MV-4-11 (cell line): ENCODE data around the gene NRP2.

Source experiments
- DNase-seq: peaks from one replicate; lab custom pipeline; 2025; lab: John Stamatoyannopoulos, UW

The NRP2 gene

DNA sequence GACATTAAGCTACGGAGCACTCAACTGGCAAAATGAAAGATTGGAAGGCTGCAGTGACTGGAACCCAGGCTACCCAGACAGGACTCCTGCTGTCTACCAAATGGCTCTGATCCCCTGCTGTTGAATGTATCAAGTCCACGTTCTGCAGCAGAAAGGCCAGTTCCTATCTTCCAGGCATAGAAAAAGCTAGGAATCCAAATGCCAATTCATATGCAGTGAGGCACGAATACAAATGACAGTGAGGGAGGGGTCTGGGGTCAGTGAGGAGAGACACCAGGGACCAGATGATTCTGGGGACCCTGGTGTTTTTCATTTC lies 5.3 kb downstream of the NRP2 start:
- DNase-seq: no peak

DNA sequence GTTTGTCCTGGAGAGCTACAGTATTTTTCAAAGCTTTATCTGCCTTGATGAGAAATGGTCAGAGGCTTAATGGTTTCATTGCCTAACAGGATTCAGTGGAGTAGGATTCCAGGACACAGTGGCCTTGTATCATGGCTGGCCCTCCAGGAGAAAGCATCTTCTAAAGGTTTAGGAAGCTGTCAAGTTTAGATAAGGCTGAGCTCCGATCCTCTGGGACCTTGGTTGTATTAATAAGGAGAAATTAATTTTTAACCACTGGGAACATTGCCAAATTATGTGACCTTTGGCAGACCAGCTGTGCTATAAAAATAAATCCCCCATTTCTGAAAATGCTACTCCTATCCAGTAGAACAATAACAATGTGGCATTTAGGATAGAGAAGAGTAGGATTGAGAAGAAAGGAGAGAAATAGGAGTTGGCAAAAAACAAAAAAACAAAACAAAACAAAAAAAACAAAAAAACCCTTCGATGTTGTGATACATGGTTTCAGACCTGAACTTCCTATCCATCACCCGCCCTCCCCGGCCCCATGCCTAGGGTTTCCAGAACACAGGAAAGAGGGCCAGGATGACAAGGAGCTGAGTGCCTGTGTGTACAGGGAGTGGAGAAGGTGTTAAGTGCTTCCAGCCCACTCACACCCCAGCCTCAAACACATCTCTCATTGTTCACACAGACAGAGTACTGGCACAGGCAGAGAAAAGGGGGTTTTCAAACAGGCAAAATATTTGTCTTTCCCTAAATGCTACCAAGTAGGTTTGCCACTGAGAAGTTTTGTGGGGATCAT lies 6.3 kb downstream of the NRP2 start:
- no peak for DNase-seq

DNA sequence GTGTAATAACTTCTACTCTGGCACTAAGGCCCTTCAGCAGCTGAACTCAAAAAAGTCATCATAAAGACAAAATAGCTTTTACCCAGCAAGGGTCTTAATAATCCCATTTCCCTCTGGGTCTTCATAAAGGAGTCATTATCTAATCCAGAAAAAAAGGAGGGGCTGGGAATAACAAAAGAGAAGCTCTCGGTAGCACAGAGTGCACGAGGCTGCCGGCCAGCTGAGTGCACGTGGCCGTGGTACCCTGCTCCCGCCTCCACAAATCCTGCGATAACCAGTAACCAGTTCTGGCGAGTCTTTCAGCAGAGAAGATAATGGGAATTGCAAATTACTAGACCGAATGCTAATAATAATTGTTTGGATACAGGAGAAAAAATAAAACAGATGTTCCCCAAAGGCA lies 7.5 kb downstream of the NRP2 start:
- no peak for DNase-seq

DNA sequence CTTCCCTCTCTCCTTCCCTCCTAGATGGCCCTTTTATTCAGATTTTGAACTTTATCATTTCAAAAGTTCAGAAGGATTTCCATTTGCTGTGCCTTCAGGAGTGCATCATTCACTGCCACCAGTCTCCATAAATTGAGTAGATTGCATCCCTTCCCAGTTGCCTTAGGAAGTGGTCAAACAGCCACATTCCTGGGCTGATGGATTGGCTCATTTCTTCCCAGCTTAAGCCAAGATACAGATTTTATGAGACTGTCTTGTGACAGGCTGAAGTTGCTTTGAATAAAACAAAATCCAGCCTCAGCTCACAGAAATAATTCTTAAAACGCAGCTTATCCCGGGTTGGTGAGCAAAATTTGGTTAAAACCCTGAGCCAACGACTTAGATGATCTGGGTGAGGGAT lies 9.8 kb downstream of the NRP2 start:
- no peak for DNase-seq

DNA sequence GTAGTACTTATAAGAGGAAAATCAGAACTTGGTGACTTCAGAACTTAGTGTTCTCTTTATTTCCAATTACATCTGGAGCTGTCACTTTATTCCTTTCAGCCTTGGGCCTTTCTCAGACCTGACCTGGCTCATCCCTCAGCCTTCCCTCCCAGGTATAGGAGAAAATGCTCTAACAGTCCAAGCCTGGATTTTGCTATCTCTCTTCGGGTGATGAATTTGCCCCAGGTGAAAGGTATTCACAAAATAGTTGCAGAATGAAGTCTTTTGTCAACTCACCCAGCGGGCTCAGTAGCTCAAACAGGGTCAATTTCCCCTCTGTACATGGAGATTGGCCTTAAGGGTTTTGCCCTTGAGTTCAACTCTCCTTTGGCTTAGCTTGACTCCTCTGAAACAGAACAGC lies 12.0 kb downstream of the NRP2 start:
- DNase-seq: no peak

DNA sequence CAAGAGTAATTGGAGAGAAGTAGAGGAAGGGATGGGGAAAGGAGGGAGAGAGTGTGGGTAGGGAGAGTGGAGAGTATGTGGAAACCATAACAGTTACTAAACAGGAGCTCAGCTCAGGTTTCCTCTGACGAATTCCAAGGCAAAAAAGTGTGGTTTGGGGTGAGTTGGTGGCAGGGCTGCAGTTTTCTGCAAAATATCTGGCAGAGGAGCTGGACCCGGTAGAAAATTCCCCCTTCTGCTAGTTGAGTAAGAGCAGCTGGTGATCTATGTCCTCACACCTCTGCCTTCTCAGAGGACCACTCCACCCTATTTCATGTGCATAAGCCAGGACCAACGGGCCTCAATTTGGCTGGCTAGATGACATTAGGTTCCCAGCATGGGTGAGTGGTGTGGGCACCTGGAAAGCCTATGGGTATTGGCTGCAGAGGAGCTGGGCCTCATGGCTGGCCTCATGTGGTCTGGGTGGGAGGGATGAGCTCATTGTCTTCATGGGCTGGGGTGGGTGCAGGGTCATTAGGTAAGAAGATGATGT lies 13.2 kb downstream of the NRP2 start:
- no peak for DNase-seq

DNA sequence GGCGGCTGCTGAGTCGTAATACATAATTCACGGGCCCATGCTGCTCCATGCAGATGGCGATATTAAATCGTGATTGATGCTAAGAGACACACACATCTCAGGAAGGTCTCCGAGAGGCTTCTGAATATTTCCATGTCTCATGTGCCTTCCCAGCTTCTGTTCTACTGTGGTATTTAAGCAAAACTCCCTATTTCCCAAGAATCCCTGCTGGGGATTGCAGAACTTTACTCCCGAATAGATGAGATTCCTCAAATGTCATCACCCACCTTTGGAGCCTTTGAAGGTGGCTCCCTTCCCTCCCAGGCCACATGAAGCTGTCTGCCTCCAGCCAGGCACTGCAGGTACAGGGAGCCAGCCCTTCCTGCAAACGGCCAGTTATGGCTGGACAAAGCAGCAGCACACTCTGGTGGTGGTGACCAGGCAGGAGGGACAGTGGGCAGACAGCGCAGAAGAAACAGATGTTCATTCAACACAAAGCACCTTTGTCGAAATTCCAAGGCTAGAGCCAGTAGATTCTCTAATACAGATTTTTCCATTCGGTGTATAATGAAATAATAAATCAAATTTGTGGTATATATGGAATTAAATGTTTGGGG lies 14.1 kb downstream of the NRP2 start:
- DNase-seq: no peak

DNA sequence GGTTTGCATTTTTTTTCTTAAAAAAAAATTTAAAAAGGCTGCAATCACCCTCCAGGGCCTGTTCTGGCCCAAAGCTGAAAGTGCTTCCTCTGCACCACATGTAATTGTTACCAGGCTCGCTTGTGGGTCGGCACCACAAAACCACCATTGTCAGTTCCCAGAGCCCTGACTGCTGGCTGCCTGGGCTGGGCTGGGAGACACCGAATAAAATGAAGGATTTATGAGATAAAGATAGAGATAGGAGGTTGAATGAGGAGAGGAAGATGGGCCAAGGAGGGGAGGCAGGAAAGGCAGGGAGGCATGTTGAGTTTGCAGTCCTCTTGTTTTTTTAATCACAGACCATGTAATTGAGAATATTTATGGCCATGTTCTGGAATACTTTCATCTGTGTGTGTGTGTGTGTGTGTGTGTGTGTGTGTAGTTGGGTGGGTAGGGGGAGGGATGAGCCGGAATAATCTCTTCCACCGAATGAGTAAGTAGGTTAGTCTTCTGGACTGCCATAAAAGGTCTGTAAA lies 14.7 kb downstream of the NRP2 start:
- no peak for DNase-seq

DNA sequence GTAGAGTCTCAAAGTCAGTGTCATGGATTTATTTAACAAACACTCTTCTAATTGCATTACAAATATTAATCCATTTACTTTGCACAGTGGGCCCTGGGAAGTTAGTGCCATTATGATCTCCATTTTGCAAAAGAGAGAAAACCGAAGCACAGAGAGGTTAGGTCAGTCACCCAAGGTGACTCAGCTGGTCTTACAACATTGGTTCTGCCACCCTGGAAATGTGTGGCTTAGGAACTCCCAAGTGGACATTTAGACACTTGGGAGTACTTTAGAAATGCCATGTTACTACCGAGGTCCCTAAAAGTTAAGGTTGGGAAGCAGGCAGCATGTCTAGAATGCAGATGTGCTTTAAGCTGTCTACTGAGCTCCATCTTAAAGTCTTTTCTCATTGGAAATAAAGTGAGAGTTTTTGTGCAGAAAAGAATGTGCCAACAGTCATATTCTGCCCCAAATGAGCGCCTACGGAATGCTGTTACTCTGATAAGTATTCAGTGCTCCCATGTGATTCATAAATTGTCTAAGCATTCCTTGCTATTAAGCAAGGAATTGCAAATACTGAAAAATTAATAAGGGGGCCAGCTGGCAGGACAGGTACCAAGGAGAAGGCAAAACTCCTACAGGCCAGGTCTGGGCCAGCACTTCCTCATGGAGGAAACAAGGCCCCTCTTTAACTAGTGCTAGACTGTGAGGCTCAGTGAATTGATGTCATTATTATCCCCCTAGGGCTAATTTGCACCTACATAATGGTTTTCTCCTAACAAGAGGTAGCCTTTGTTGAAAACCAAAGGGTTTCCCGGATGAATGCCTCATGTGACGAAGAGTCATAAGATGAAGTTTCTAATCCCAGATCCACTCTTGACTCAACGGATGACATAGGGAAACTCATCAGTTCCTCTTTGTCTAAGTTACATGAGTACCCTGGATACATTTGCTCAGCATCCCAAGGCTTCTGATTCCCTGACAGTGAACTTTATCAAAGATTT lies 16.3 kb downstream of the NRP2 start:
- DNase-seq: peak; percentile 49

DNA sequence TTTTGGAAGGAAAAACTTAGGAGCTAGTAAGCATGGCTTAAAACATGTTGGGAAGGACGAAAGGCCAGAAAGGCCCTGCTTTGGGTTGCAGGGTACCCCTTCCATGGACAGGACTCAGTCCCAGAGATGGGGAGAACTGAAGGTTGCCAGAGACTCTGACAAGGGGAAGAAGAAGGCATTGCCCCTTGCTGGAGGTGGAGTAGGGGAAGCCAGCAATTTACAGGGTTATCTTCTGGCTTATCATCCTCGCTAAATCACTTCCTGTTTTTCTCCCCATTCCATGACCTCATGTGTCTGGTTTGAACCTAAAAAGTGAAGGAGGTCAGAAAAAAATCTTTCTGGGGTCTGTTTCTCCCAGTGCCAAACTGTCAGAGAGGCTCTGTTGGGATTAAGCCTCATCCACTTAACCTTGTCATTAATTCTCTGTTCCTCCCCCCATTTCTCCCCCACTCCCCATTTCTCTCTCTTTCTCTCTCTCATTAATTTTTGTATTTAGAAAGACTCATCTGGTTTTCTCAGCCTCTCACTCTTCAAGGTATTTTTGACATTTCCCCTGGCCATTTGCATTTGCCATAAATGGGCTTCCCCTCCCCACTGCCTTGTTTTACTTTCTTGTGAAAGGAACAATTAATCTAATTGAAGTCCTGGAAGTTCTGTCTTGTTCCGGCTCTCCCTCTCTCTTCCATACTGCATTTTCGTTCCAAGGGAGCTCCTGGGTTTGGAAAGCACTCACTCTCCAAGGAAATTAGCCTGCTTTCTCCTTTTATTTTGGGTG lies 17.4 kb downstream of the NRP2 start:
- peak; percentile 65 for DNase-seq

DNA sequence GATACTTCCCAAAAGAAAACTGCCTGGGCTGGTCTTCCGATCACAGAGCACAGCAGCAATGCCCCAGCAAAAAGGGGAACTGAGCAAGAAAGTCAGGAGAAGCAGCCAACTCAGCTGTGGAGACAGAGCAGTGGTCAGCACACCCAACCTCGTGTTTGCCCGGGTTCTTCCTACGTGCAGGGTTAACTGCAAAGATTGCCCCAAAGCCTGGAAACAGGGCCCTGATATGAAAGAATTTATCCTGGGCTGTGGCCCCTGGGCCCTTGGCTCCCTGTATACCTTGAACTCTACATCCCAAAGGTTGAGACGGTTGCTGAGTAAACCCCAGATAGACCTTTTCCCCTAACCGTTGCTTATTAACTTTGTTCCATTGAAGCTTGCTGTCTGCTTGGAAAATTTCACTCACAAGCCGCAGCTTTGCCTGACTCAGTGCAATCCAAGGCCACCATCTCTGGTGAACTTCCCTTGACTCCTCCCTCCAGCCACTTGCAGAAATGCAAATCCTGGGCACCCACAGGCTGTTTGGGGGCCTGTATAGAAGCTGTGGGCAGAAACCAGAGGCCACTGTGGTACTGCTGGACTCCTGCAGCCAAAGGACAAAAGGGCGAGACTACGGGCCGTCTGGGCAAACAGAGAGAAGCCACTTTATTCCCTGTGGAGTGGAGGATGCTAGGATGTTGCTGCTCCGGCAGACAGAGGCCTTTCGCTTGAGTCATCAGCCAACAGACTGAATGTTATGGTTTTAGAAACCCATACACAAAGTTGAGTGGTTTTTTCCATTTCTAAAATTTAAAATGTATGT lies 18.2 kb downstream of the NRP2 start:
- peak; percentile 83 for DNase-seq

DNA sequence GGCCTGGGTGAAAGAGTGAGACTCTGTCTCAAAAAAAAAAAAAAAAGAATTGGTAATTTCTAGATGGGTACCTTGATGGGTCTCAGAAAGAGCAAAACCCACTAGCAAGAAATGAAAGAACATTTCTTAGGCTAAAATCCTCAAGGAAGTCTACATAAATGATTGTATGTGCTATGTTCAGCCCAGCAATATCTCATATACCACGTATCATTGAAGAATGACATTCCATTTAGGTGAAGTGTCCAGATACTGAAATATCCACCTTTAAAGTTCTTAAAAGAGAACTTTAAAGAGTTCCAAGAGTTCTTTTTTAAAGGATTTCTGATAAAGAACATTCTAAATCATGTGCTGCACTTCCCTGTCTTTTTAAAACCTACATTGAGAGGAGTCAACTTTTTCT lies 19.2 kb downstream of the NRP2 start:
- DNase-seq: no peak

DNA sequence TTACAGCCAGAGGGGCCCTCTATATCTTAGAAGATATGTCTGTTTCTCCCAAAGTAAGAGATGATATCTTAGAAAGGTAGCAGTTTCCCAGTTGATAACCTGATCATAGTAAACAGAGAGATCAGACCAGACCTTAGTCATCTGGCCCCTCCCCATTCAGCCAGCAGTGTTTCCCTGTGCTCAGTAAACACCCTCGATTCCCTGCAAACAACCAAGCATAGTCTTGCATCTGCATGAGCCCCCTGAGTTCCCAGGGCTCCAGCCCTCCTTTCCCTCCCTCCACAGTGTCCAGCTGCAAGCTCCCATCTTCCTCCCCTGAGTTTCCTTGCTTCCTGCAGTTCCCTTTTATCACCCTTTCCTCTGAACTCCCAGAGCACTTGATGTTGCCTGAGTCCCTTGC lies 20.3 kb downstream of the NRP2 start:
- DNase-seq: no peak

DNA sequence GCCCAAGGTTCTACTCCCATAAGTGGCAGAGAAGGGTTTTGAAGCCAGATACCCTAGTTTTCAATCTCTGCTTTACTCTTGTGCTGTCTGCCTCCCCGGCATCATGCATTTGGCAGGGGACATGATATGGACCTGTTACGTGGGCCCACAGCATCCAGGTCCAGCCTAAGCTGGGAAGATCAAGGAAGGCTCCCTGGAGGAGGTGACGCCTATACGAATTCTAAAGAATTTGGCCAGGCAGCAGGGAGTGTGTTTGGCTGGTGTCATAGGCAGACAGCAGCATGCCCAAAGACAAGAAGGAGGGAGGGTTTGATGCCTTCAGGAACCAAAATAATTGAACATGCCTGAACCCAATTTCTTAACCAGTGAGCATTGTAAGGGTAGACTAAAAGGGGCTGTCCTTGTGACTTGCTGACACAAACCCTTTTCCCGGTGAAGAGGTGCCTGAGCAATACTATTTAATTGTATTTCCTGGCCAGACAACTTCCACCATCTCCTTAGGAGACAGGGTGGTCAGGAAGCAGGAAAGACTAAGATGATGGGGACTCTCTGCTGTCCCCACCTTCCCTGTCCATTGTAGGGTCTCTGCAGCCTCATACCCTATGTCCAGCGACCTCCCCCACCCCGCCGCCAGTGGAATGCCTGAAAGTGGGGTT lies 21.3 kb downstream of the NRP2 start:
- DNase-seq: no peak

DNA sequence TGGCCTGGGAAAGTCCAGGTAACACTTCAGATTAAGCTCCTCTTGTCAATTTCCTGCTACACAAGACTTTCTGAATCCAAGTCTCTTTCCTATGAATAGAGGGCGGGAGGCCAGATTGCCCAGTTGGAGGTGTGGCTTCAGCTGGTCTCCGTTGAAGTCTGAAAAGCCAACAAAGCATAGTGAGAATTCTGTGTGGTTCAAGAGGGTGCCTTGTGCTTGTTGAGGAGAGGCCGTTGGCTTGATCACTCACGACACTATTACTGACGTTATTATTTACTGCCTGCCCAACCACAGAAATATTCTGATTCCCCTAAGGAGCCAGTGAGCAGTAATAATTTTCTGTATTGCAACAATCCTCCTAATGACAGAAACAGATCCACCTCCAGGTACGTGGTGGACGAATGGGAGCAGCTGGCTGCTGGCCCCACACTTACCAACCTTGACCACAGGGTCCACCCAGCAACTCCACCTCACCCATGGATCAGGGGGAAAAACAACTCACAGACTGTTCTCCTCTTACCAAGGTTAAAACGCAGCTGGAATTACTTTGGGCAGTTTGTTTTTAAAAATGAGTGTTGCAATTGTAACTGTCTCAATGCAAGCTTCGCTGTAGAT lies 21.9 kb downstream of the NRP2 start:
- DNase-seq: no peak

DNA sequence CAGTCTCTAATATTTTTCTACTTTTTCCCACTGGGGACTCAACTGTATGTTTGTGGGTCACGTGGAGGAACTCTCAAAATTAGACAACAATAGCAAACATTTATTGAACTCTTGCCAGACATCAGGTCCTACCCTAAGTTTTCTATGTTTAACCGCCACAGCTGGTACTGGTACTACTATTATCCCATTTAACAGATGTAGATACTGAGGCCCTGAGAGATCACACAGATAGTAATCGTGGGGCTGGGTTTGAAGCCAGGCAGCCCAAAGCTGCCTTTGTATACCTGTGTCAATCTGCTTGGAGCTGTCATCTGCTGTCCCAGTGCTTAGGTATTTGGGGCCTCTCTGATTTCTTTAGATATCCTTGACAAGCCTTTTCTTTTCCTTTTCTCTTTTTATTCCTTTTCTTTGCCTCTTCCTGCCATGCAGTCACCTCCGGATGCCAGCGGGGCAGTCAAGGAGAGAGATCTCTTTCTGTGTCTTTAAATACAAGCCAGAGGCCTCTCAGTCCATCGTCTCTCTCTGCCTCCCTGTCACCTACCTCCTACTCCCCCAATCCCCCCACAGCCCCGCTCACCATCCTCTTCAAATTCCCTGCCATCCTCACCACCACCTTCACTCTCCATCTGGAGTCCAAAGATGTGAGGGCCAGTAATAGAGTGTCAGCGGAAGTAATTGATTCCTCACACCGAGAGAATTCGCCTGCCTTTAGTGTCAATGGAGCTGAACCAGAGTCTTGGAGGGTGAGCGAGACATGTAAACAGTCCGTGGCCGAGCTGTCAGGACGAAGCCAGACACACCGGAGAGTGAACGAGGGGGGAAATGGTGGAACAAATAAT lies 23.4 kb downstream of the NRP2 start:
- DNase-seq: no peak

DNA sequence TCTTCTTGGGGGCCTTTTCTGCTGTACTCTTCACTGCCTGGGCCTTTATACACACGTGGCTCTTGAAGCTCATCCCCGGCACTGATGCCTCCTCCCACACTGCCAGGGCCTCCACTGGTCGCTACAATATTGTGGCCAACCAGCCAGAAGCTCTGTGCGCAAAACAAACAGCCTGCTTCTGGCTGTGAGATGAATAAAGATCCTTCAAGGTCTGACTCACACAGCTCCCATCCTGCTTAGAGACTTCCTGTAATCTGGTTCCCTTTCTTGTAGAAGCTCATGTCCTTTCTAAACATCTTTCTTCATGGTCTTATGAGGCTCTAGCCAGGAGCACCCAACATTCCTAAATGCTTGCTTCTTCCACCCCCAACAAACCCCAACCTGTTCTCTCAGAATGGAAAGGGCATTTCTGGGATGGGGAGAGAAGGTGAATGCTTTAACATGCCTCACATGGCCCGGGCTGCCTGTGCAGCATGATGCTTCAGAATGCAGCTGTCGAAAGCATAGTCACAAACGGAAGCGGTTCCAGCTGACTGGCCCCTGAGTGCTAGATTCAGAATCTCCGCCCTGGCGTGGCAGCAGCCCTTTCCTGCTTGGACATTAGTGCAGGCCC lies 24.6 kb downstream of the NRP2 start:
- peak; percentile 94 for DNase-seq

DNA sequence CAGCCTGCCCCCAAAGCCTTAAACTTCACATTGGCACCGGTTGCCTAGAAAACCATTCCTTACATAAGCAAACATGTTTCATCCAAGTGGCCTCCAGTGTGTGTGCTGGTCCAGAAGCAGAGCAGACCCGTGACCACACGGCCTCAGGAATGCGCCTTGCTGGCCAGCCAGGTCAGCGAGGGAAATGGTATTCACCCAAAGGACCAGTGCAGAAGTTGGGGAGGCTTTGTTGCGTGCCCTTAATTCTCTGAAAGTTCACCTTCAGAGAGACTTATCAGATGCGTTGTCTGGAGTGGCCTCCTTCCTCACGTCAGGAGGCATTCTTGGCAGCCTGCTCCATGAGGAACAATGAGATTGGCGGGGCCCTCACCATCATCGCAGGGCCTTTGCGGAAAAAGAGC lies 25.9 kb downstream of the NRP2 start:
- DNase-seq: no peak
